Erythroblast (primary cell): ENCODE data around the gene ZDHHC19.

Experiments
- GATA1 ChIP-seq: IDR thresholded peaks from 2 replicates; pipeline ENCODE4 v1.6.1; 2011; ENCODE audit warnings: low read depth, mild to moderate bottlenecking, control low read depth, low read length, moderate library complexity
- POLR2A ChIP-seq: IDR thresholded peaks from 2 replicates; pipeline ENCODE4 v1.6.1; 2011; ENCODE audit warnings: mild to moderate bottlenecking, low read length

DNA sequence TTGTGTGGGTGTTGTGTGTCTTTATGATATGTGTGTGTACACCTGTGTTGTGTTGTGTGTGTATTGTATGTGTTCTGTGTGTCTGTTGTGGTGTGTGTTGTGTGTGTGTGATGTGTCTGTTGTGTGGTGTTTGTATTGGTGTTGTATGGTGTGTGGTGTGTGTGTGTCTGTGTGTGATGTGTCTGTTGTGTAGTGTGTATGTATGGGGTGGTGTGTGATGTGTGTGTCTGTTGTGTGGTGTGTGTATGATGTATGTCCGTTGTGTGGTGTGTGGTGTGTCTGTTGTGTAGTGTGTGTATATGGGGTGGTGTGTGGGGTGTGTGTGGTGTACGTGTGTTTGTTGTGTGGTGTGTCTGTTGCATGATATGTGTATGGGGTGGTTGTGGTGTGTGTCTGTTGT lies 46.6 kb downstream of the ZDHHC19 start:
- TF ChIP-seq POLR2A (no peak), GATA1 (no peak)
